Activated CD8-positive, alpha-beta memory T cell treated with anti-CD3 and anti-CD28 coated beads, Interleukin-2, amount 50 U/mL, for 24 hours (primary cell): ENCODE measurements around the gene CKAP5.

ENCODE experiments used
- DNase-seq: peaks from one replicate; pipeline ENCODE4 v3.0.0-alpha.2; 2020; ENCODE audit errors: extremely low read depth

CKAP5 gene

GRCh38 chr11:46766656-46767055 is 79.4 kb downstream of the CKAP5 start:
- no peak for DNase-seq

- DNase-seq = no peak
Measured at GRCh38 chr11:46762248-46762647, 83.8 kb downstream of the CKAP5 start.

GRCh38 chr11:46761807-46762206 is 84.3 kb downstream of the CKAP5 start:
- DNase-seq = no peak

- DNase-seq = no peak
Measured at GRCh38 chr11:46760429-46761128, 85.5 kb downstream of the CKAP5 start.

GRCh38 chr11:46759196-46759595 is 86.9 kb downstream of the CKAP5 start:
- no peak for DNase-seq

- DNase-seq = no peak
Measured at GRCh38 chr11:46755962-46756361, 90.1 kb downstream of the CKAP5 start.

- no peak for DNase-seq
Measured at GRCh38 chr11:46747150-46747549, 98.9 kb downstream of the CKAP5 start.

- DNase-seq = no peak
Measured at GRCh38 chr11:46745995-46746394, 100.1 kb downstream of the CKAP5 start.

- DNase-seq = no peak
Measured at GRCh38 chr11:46745328-46745727, 100.8 kb downstream of the CKAP5 start.

GRCh38 chr11:46743693-46744339 is 102.3 kb downstream of the CKAP5 start:
- DNase-seq = no peak

- no peak for DNase-seq
Measured at GRCh38 chr11:46743043-46743442, 103.0 kb downstream of the CKAP5 start.

GRCh38 chr11:46741600-46742484 is 104.2 kb downstream of the CKAP5 start:
- DNase-seq = no peak

GRCh38 chr11:46738887-46739286 is 107.2 kb downstream of the CKAP5 start:
- no peak for DNase-seq

GRCh38 chr11:46737699-46738098 is 108.4 kb downstream of the CKAP5 start:
- no peak for DNase-seq

GRCh38 chr11:46736615-46737014 is 109.5 kb downstream of the CKAP5 start:
- no peak for DNase-seq

- no peak for DNase-seq
Measured at GRCh38 chr11:46736146-46736545, 109.9 kb downstream of the CKAP5 start.

GRCh38 chr11:46733234-46733633 is 112.8 kb downstream of the CKAP5 start:
- DNase-seq = no peak

GRCh38 chr11:46731545-46731944 is 114.5 kb downstream of the CKAP5 start:
- DNase-seq = no peak

GRCh38 chr11:46729110-46730027 is 116.7 kb downstream of the CKAP5 start:
- no peak for DNase-seq

GRCh38 chr11:46728659-46729040 is 117.4 kb downstream of the CKAP5 start:
- DNase-seq = no peak

GRCh38 chr11:46727952-46728658 is 118.0 kb downstream of the CKAP5 start:
- no peak for DNase-seq
